Mesendoderm (in vitro differentiated cells): Measurements from ENCODE around the gene CRELD2.

Source experiments
- DNase-seq: peaks from one replicate; pipeline ENCODE4 v3.0.0; 2013
- H2AK5ac ChIP-seq: 2 replicates; pipeline ENCODE4 v1.6.1; 2013; ENCODE audit warnings: low read length, inconsistent platforms
- H2BK120ac ChIP-seq: 2 replicates; pipeline ENCODE4 v1.6.1; 2013; ENCODE audit warnings: low read depth, mild to moderate bottlenecking, low read length, moderate library complexity, mixed read lengths
- H2BK15ac ChIP-seq: replicated peaks from 2 replicates; pipeline ENCODE4 v1.6.1; 2013; ENCODE audit warnings: low read depth, mild to moderate bottlenecking, moderate library complexity
- H2BK5ac ChIP-seq: 2 replicates; pipeline ENCODE4 v1.6.1; 2013; ENCODE audit warnings: low read length, inconsistent platforms
- H3K18ac ChIP-seq: 2 replicates; pipeline ENCODE4 v1.6.1; 2013; ENCODE audit warnings: mild to moderate bottlenecking, low read length, mixed read lengths
- H3K23ac ChIP-seq: one replicate; pipeline ENCODE4 v1.6.1; 2013; ENCODE audit warnings: low read length
- H3K27ac ChIP-seq: 2 replicates; pipeline ENCODE4 v1.5.1; 2013; ENCODE audit warnings: low read depth, mild to moderate bottlenecking, inconsistent platforms, low read length, moderate library complexity
- H3K27me3 ChIP-seq: 2 replicates; pipeline ENCODE4 v1.6.1; 2013; ENCODE audit warnings: low read length, control low read depth, mild to moderate bottlenecking, inconsistent platforms; ENCODE audit not compliant: insufficient read depth, poor library complexity
- H3K36me3 ChIP-seq: 2 replicates; pipeline ENCODE4 v1.6.1; 2013; ENCODE audit warnings: low read length, inconsistent platforms; ENCODE audit not compliant: control insufficient read depth, insufficient read depth
- H3K4ac ChIP-seq: one replicate; pipeline ENCODE4 v1.6.1; 2013; ENCODE audit warnings: low read depth, mild to moderate bottlenecking, low read length, moderate library complexity
- H3K4me1 ChIP-seq: 2 replicates; pipeline ENCODE4 v1.6.1; 2013; ENCODE audit warnings: low read depth, low read length, inconsistent platforms; ENCODE audit not compliant: control insufficient read depth
- H3K4me2 ChIP-seq: 2 replicates; pipeline ENCODE4 v1.6.1; 2013; ENCODE audit warnings: low read length
- H3K4me3 ChIP-seq: 2 replicates; pipeline ENCODE4 v1.5.1; 2013; ENCODE audit warnings: mild to moderate bottlenecking, low read length
- H3K56ac ChIP-seq: one replicate; pipeline ENCODE4 v1.6.1; 2013; ENCODE audit warnings: low read length
- H3K79me1 ChIP-seq: 2 replicates; pipeline ENCODE4 v1.6.1; 2013; ENCODE audit warnings: low read length, inconsistent platforms
- H3K79me2 ChIP-seq: 2 replicates; pipeline ENCODE4 v1.6.1; 2013; ENCODE audit warnings: mild to moderate bottlenecking, low read length; ENCODE audit not compliant: control insufficient read depth, insufficient read depth
- H3K9ac ChIP-seq: 2 replicates; pipeline ENCODE4 v1.6.1; 2013; ENCODE audit warnings: low read length, inconsistent platforms
- H4K5ac ChIP-seq: one replicate; pipeline ENCODE4 v1.6.1; 2013; ENCODE audit warnings: low read length
- H4K8ac ChIP-seq: one replicate; pipeline ENCODE4 v1.6.1; 2013; ENCODE audit warnings: low read depth, mild to moderate bottlenecking, control low read depth, low read length, moderate library complexity
- WGBS: extraction: QIAGEN DNeasy Blood & Tissue Kit; methylation state at CpG from one replicate; pipeline ENCODE4 v1.1.7; 2013; ENCODE audit warnings: low lambda C conversion rate, missing lambda C conversion rate; ENCODE audit not compliant: insufficient coverage; ENCODE audit errors: extremely low coverage; 5-methylcytosine and 5-hydroxymethylcytosine counted together

The CRELD2 gene

DNA sequence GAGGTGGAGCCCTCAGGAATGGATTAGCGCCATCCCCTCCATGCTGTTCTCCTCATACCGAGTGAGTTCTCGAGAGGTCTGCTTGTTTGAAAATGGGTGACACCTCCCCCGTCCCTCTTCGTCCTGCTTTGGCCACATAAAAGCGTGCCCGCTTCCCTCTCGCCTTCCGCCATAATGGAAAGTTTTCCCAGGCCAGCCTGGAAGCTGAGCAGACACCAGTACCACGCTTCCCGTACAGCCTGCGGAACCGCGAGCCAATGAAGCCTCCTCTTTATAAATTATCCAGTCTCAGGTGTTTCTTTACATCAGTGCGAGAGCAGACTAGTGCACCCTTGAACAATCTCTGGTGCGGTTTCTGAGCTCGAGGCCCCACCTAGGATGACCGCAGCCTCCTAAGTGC lies 13.0 kb upstream of the CRELD2 start:
- H3K27ac ChIP-seq = no peak overlapping the region
- no peak overlapping the region for H3K23ac ChIP-seq
- no peaks in the 10 kb centered on the region for H3K4me1 ChIP-seq
- H3K18ac ChIP-seq = no peak overlapping the region
- no peak overlapping the region for H3K9ac ChIP-seq
- no CpG with 5 or more reads among the region's 18 CpGs for WGBS
- peaks cover 7% of the 10 kb centered on the region for H3K36me3 ChIP-seq
- no peaks in the 10 kb centered on the region for H3K79me2 ChIP-seq
- DNase-seq = no peak
- no peaks in the 10 kb centered on the region for H3K27me3 ChIP-seq
- no peak overlapping the region for H4K5ac ChIP-seq
- H2BK15ac ChIP-seq = no peak overlapping the region
- no peak overlapping the region for H3K4me3 ChIP-seq
- H3K4ac ChIP-seq = no peak overlapping the region
- H2BK120ac ChIP-seq = no peak overlapping the region
- peaks cover 1% of the 10 kb centered on the region for H3K79me1 ChIP-seq
- no peak overlapping the region for H2AK5ac ChIP-seq
- no peak overlapping the region for H3K4me2 ChIP-seq
- H2BK5ac ChIP-seq = no peak overlapping the region
- no peak overlapping the region for H3K56ac ChIP-seq
- H4K8ac ChIP-seq = no peak overlapping the region

DNA sequence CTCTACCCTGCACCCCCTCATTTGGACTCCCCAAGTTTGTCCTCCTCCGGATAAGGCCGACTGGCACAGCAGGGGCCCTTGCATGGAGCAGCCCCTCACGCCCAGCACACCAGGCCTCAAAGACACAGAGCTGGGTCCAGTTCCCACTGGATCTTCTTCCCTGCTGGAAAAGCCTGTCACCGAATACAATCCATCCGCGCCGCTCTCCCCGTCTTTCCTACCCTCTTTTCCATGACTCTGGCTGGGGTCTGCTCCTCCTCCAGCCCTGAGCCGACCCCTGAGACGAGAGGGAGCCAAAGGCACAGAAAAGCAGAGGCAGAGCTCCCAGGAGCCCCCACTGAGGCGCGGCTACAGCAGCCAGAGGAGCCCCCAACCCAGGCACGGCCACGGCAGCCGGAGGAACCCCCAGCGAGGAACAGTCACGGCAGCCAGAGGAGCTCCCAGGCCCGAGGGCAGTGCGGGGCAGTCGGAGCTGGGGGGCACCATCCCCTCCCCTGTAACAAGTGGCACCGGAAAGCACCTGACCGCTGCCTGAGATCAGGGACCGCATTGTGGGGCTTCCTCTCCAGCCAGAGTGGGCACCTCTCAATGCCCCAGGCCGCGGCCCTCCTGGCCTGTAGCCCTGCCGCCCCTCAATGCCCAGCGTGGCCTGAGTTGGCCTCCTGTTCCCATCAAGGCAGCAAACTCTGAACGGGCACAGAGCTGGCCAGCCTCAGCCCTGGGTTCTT lies 12.2 kb upstream of the CRELD2 start:
- no peak overlapping the region for H3K23ac ChIP-seq
- no peak overlapping the region for H3K9ac ChIP-seq
- DNase-seq = no peak
- no peaks in the 10 kb centered on the region for H3K4me1 ChIP-seq
- WGBS = no CpG with 5 or more reads among the region's 28 CpGs
- no peak overlapping the region for H2BK5ac ChIP-seq
- H3K4me2 ChIP-seq = no peak overlapping the region
- no peak overlapping the region for H3K56ac ChIP-seq
- H2AK5ac ChIP-seq = no peak overlapping the region
- H3K27me3 ChIP-seq = no peaks in the 10 kb centered on the region
- no peaks in the 10 kb centered on the region for H3K79me2 ChIP-seq
- H2BK120ac ChIP-seq = no peak overlapping the region
- peaks cover 1% of the 10 kb centered on the region for H3K79me1 ChIP-seq
- H2BK15ac ChIP-seq = no peak overlapping the region
- no peak overlapping the region for H4K5ac ChIP-seq
- peaks cover 7% of the 10 kb centered on the region for H3K36me3 ChIP-seq
- H3K4ac ChIP-seq = no peak overlapping the region
- no peak overlapping the region for H3K4me3 ChIP-seq
- H3K18ac ChIP-seq = no peak overlapping the region
- no peak overlapping the region for H3K27ac ChIP-seq
- no peak overlapping the region for H4K8ac ChIP-seq

GRCh38 chr22:49906799-49907290 lies 11.6 kb upstream of the CRELD2 start:
- Histone ChIP-seq H3K4ac (no peak overlapping the region), H3K56ac (no peak overlapping the region), H3K27me3 (no peaks in the 10 kb centered on the region), H4K5ac (no peak overlapping the region), H3K4me2 (no peak overlapping the region), H3K79me1 (peaks cover 1% of the 10 kb centered on the region), H3K36me3 (peaks cover 4% of the 10 kb centered on the region), H3K27ac (no peak overlapping the region), H3K4me1 (no peaks in the 10 kb centered on the region), H2AK5ac (no peak overlapping the region), H3K4me3 (no peak overlapping the region), H3K79me2 (no peaks in the 10 kb centered on the region), H2BK5ac (no peak overlapping the region), H3K9ac (no peak overlapping the region), H3K18ac (no peak overlapping the region), H3K23ac (no peak overlapping the region), H4K8ac (no peak overlapping the region), H2BK15ac (no peak overlapping the region), H2BK120ac (no peak overlapping the region)
- WGBS = no CpG with 5 or more reads among the region's 14 CpGs
- DNase-seq = no peak

DNA sequence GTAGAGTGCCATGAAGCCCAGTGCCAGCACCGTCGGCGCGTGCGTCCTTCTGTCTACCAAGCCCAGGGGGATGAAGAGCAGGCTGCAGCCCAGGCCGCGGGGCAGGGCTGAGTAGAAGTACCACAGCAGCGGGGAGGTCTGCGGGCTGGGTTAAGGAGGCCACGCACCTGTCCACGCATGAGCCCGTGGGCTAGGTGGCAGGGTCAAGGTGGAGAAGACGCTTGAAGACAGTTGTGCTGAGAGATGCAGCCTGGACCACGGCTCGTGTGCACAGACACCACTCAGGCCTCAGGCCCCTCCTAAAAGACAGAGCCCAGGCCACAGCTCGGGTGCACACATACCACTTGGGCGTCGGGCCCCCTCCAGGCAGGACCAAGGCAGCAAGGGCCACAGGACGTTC lies 10.6 kb upstream of the CRELD2 start:
- Histone ChIP-seq H3K4ac (no peak overlapping the region), H2BK120ac (no peak overlapping the region), H3K56ac (no peak overlapping the region), H3K79me1 (peaks cover 1% of the 10 kb centered on the region), H3K27me3 (no peaks in the 10 kb centered on the region), H4K5ac (no peak overlapping the region), H2AK5ac (no peak overlapping the region), H3K18ac (no peak overlapping the region), H3K79me2 (no peaks in the 10 kb centered on the region), H3K4me1 (no peaks in the 10 kb centered on the region), H4K8ac (no peak overlapping the region), H2BK15ac (no peak overlapping the region), H3K4me2 (no peak overlapping the region), H2BK5ac (no peak overlapping the region), H3K36me3 (peaks cover 1% of the 10 kb centered on the region), H3K23ac (no peak overlapping the region), H3K4me3 (no peak overlapping the region), H3K27ac (no peak overlapping the region), H3K9ac (no peak overlapping the region)
- no CpG with 5 or more reads among the region's 19 CpGs for WGBS
- no peak for DNase-seq

DNA sequence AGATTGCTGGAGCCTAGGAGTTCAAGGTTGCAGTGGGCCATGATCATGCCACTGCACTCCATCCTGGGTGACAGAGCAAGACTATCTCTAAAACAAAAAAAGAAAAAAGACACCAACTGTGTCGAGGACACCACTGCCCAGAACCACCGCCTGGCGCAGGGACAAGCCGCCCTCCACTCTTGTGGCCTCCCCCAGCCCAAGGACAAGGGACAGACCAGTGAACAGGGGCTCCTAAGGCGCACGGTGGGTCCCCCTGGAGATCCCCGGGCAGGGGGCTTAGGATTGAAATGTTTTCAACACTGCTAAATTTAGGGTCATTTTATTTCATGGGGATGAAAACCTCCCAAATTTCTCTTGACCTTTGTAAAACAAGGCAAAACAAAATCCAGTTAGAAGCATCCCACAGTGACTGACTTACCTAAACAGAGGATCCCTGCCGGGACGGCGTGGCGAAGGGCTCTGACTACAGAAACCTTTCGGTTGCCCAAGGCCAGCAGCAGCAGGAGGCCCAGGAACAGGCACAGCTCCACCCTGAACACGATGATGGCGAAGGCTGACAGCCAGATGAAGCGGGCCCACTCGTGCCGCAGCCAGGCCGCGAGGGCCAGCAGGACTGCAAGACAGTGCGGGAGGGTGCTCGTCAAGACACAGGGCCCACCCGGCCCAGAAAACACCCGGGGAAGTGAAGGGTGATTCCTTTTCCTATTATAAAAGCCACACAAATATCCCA lies 8.8 kb upstream of the CRELD2 start:
- no CpG with 5 or more reads among the region's 23 CpGs for WGBS
- Histone ChIP-seq H4K8ac (no peak overlapping the region), H3K18ac (no peak overlapping the region), H3K4me3 (no peak overlapping the region), H3K4me2 (no peak overlapping the region), H2AK5ac (no peak overlapping the region), H3K4me1 (no peaks in the 10 kb centered on the region), H2BK5ac (no peak overlapping the region), H2BK15ac (no peak overlapping the region), H4K5ac (no peak overlapping the region), H3K79me1 (peaks cover 1% of the 10 kb centered on the region), H3K79me2 (no peaks in the 10 kb centered on the region), H2BK120ac (no peak overlapping the region), H3K27me3 (no peaks in the 10 kb centered on the region), H3K9ac (no peak overlapping the region), H3K56ac (no peak overlapping the region), H3K23ac (no peak overlapping the region), H3K4ac (no peak overlapping the region), H3K36me3 (no peaks in the 10 kb centered on the region), H3K27ac (no peak overlapping the region)
- DNase-seq = no peak
